Measurements from ENCODE around the gene OTULIN. TPM values are rescaled to one million over a fixed set of nuclear protein-coding genes. Genes with fewer than 3 reads are reported as not detected.

The OTULIN gene
- total and polyA plus RNA-seq, 2 of the 4 experiments (the other 2 are of a cell fraction): 6.9 to 19.5 TPM

- H3K27ac ChIP-seq (ENCODE audit: insufficient read depth, low read length): no peak overlapping the region
- peaks cover 13% of the 10 kb centered on the region for H4K20me1 ChIP-seq (ENCODE audit: insufficient read depth, low read length)
- H3K4me2 ChIP-seq (ENCODE audit: low read depth, low read length): no peak overlapping the region
- no peak overlapping the region for H2AK9ac ChIP-seq (replicated peaks; ENCODE audit: low read depth, low read length, poor library complexity)
- H3K14ac ChIP-seq (replicated peaks; ENCODE audit: low read depth, low read length): no peak overlapping the region
- POLR2A ChIA-PET (ENCODE audit: unreplicated experiment): no interaction called here
- BruUV-seq (replicated peaks): no TSS peak
- no peak overlapping the region for H2BK120ac ChIP-seq (ENCODE audit: low read depth, low read length)
- CTCF ChIA-PET: interaction anchor here (0.6 to 2.0 kb wide), 2 partner anchors 209 to 333 kb away, joined by 3 to 7 read pairs; no protein-coding TSS in a partner anchor
- H3K4ac ChIP-seq (ENCODE audit: low read depth, low read length): no peak overlapping the region
- in situ Hi-C loops (cut with MboI; ENCODE audit: low sequenced_read_pairs): no loop called here
- no peak overlapping the region for H4K8ac ChIP-seq (ENCODE audit: low read depth in 2 of 2, low read length in 2 of 2)
- no peaks in the 10 kb centered on the region for H3K27me3 ChIP-seq (ENCODE audit: control insufficient read depth, insufficient read depth, low read length)
- no peak overlapping the region for H3K23ac ChIP-seq (ENCODE audit: low read depth, low read length)
- H2BK20ac ChIP-seq (ENCODE audit: low read depth, low read length): no peak overlapping the region
- intact Hi-C loops (cut with micrococcal nuclease): loop anchor here (10.0 kb wide), 1 partner anchor 424 kb away; no protein-coding TSS in a partner anchor
- no peak overlapping the region for H2BK15ac ChIP-seq (ENCODE audit: low read depth, low read length)
- no peak overlapping the region for H3K18ac ChIP-seq (ENCODE audit: low read depth, low read length)
- H2AFZ ChIP-seq (replicated peaks; ENCODE audit: low read length, poor library complexity): no peak overlapping the region
- no peak overlapping the region for H2BK5ac ChIP-seq (ENCODE audit: low read depth, low read length, poor library complexity, severe bottlenecking)
- no peak overlapping the region for H4K91ac ChIP-seq (ENCODE audit: insufficient read depth, low read depth, low read length)
- H3K36me3 ChIP-seq (ENCODE audit: control insufficient read depth, insufficient read depth, low read length): peaks cover 30% of the 10 kb centered on the region
- dilution Hi-C loops (cut with HindIII; ENCODE audit: low sequenced_read_pairs, unreplicated experiment): no loop called here
- DNase-seq (no peak), ATAC-seq (ENCODE audit: low read depth) (no peak)
- TF ChIP-seq MAZ (IDR thresholded peaks at IDR 0.05; ENCODE audit: borderline replicate concordance, low read depth, low read length) (no peak), RFX5 (IDR thresholded peaks at IDR 0.05; ENCODE audit: low read depth, low read length) (no peak), CHD1 (IDR thresholded peaks at IDR 0.05; ENCODE audit: low read depth, low read length) (no peak), SMC3 (IDR thresholded peaks at IDR 0.05; ENCODE audit: low read depth, low read length) (no peak), CEBPB (IDR thresholded peaks at IDR 0.05; ENCODE audit: low read depth, low read length) (no peak), MXI1 (IDR thresholded peaks at IDR 0.05; ENCODE audit: borderline replicate concordance, low read depth, low read length) (no peak), POLR2A (IDR thresholded peaks at IDR 0.05; ENCODE audit: low read depth, low read length) (no peak), MAFK (IDR thresholded peaks at IDR 0.05; ENCODE audit: low read depth, low read length) (no peak), BHLHE40 (IDR thresholded peaks at IDR 0.05; ENCODE audit: low read depth, low read length) (no peak), NFE2L2 (IDR thresholded peaks at IDR 0.05; ENCODE audit: low read depth, low read length) (no peak), RCOR1 (IDR thresholded peaks at IDR 0.05; ENCODE audit: insufficient replicate concordance, low read length) (no peak), RAD21 (IDR thresholded peaks at IDR 0.05; ENCODE audit: low read length) (no peak), FOS (IDR thresholded peaks at IDR 0.05; ENCODE audit: low read depth, low read length) (no peak), CTCF (conservative IDR thresholded peaks at IDR 0.05; ENCODE audit: low read depth, low read length) (no peak)
- TF ChIP-seq, protein P1, sequence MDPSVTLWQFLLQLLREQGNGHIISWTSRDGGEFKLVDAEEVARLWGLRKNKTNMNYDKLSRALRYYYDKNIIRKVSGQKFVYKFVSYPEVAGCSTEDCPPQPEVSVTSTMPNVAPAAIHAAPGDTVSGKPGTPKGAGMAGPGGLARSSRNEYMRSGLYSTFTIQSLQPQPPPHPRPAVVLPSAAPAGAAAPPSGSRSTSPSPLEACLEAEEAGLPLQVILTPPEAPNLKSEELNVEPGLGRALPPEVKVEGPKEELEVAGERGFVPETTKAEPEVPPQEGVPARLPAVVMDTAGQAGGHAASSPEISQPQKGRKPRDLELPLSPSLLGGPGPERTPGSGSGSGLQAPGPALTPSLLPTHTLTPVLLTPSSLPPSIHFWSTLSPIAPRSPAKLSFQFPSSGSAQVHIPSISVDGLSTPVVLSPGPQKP (IDR thresholded peaks at IDR 0.05; ENCODE audit: borderline replicate concordance, low read depth, low read length): no peak
- TF ChIP-seq, protein P2, sequence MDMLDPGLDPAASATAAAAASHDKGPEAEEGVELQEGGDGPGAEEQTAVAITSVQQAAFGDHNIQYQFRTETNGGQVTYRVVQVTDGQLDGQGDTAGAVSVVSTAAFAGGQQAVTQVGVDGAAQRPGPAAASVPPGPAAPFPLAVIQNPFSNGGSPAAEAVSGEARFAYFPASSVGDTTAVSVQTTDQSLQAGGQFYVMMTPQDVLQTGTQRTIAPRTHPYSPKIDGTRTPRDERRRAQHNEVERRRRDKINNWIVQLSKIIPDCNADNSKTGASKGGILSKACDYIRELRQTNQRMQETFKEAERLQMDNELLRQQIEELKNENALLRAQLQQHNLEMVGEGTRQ (IDR thresholded peaks at IDR 0.05; ENCODE audit: low read depth, low read length): no peak
- H3K56ac ChIP-seq (ENCODE audit: extremely low read depth, insufficient read depth, low read length): no peak overlapping the region
- peaks cover 2% of the 10 kb centered on the region for H3K4me1 ChIP-seq (ENCODE audit: control insufficient read depth, insufficient read depth, low read length)
- WGBS, 2 experiments (ENCODE audit: extremely low coverage in 2 of 2, insufficient read length in 1 of 2): no CpG with 5 or more reads among the region's 10 CpGs
- H3K4me3 ChIP-seq (ENCODE audit: insufficient read depth, low read depth, low read length): no peak overlapping the region
- H3K9me3 ChIP-seq (ENCODE audit: control insufficient read depth, insufficient read depth, low read length): no peaks in the 10 kb centered on the region
- H4K5ac ChIP-seq (ENCODE audit: low read depth, low read length): no peak overlapping the region
- H3K9me1 ChIP-seq (ENCODE audit: insufficient read depth, low read length): peaks cover 6% of the 10 kb centered on the region
- H3K79me1 ChIP-seq (ENCODE audit: low read depth in 1 of 2, low read length in 2 of 2): peaks cover 28 to 59% of the 10 kb centered on the region in 2 experiments
- H2AK5ac ChIP-seq (ENCODE audit: low read depth, low read length): no peak overlapping the region
- no peak overlapping the region for H3K9ac ChIP-seq (ENCODE audit: low read depth, low read length)
Measured at GRCh38 chr5:14681236-14681752, 16.8 kb downstream of the OTULIN start.

All from IMR-90 (cell line).